ENCODE results near the gene ACSF2.

The ACSF2 gene

GRCh38 chr17:50505591-50506130 lies 79.6 kb downstream of the ACSF2 start:
- no peak for DNase-seq

GRCh38 chr17:50506298-50506697 lies 80.3 kb downstream of the ACSF2 start:
- no peak for DNase-seq

- no peak for DNase-seq
These were observed 82.0 kb downstream of the ACSF2 start, which contains the start of gene MYCBPAP for GRCh38 chr17:50507871-50508572. TSS of gene MYCBPAP (plus strand) at chr17:50508439. CDS start at chr17:50508675, 236 bp downstream.

- DNase-seq = no peak
These were observed 82.8 kb downstream of the ACSF2 start for GRCh38 chr17:50508573-50509460.

GRCh38 chr17:50511058-50511457 lies 85.0 kb downstream of the ACSF2 start:
- no peak for DNase-seq

- DNase-seq = no peak
These were observed 87.5 kb downstream of the ACSF2 start for GRCh38 chr17:50513495-50513894.

GRCh38 chr17:50514388-50514787 lies 88.4 kb downstream of the ACSF2 start:
- no peak for DNase-seq

- DNase-seq = no peak
These were observed 89.1 kb downstream of the ACSF2 start for GRCh38 chr17:50514936-50515702.

GRCh38 chr17:50517011-50517410 lies 91.0 kb downstream of the ACSF2 start:
- no peak for DNase-seq

- DNase-seq = no peak
These were observed 91.7 kb downstream of the ACSF2 start for GRCh38 chr17:50517504-50518383.

- DNase-seq = no peak
These were observed 92.5 kb downstream of the ACSF2 start for GRCh38 chr17:50518384-50519023.

- no peak for DNase-seq
These were observed 93.3 kb downstream of the ACSF2 start for GRCh38 chr17:50519141-50519834.

- no peak for DNase-seq
These were observed 94.5 kb downstream of the ACSF2 start for GRCh38 chr17:50520483-50520882.

- DNase-seq = no peak
These were observed 95.5 kb downstream of the ACSF2 start for GRCh38 chr17:50521514-50521913.

GRCh38 chr17:50522766-50523165 lies 96.7 kb downstream of the ACSF2 start:
- no peak for DNase-seq

GRCh38 chr17:50523208-50523607 lies 97.2 kb downstream of the ACSF2 start:
- no peak for DNase-seq
